Thyroid gland (tissue), 4 donors: ENCODE measurements around the gene RHBDD2. TPM values are rescaled to one million over a fixed set of nuclear protein-coding genes. Genes with fewer than 3 reads are reported as not detected.
"Not testable (repeated sequence)": the region's sequence is repeated elsewhere in the genome, so short reads cannot be mapped to it uniquely, and the experiment has no call there.

Source experiments
- DNase-seq, 2 donors: peaks; one replicate each; pipeline ENCODE4 v3.0.0-alpha.2; 2019
- H3K27ac ChIP-seq, 3 donors: fragments of 200-600 bp; sonication (generic); 1 replicate in 2 of 3; 2 replicates in 1 of 3; pipeline ENCODE4 v1.5.1; 2016 to 2019; ENCODE audit warnings: mild to moderate bottlenecking in 1 of 3, moderate library complexity in 1 of 3
- H3K27me3 ChIP-seq: fragments of 200-600 bp; sonication (generic); one replicate; pipeline ENCODE4 v1.5.1; 2019
- H3K36me3 ChIP-seq, 2 donors: fragments of 200-600 bp; sonication (generic); one replicate each; pipeline ENCODE4 v1.5.1; 2016 to 2019
- H3K4me1 ChIP-seq, 2 donors: fragments of 200-600 bp; sonication (generic); one replicate each; pipeline ENCODE4 v1.5.1; 2017 to 2019
- H3K4me3 ChIP-seq, 3 donors: fragments of 200-600 bp; sonication (generic); replicated peaks in 1 of 3; 1 replicate in 2 of 3; 2 replicates in 1 of 3; pipeline ENCODE4 v1.5.1; 2016; ENCODE audit warnings: mild to moderate bottlenecking in 1 of 3
- H3K9me3 ChIP-seq: fragments of 200-600 bp; sonication (generic); one replicate; pipeline ENCODE4 v1.5.1; 2017
- CTCF ChIP-seq, 6 experiments: fragments of 200-600 bp in 3 of 6; fragments of 450-650 bp in 3 of 6; sonication (generic) in 3 of 6; IDR thresholded peaks; one replicate each; pipeline ENCODE4 v1.5.1; 2016 to 2019; ENCODE audit warnings: antibody characterized with exemption in 6 of 6, mild to moderate bottlenecking in 2 of 6, inconsistent platforms in 1 of 6, moderate library complexity in 1 of 6
- POLR2A ChIP-seq, 2 donors: fragments of 450-650 bp; IDR thresholded peaks; one replicate each; pipeline ENCODE4 v1.6.1; 2017; ENCODE audit warnings: antibody characterized with exemption in 2 of 2, mild to moderate bottlenecking in 2 of 2, moderate library complexity in 1 of 2
- WGBS, 2 donors: methylation state at CpG; one replicate each; pipeline ENCODE4 v1.1.5; 2017; 5-methylcytosine and 5-hydroxymethylcytosine counted together
- intact Hi-C: fragments of 100-400 bp; cut with DNase I; formaldehyde crosslinking; loops from one replicate; pipeline ENCODE4 v1.15.1; 2023
- total RNA-seq, 4 donors: library from RNA; depleted of rRNA; stranded (reverse); fragments of >200 nt; gene quantifications; one replicate each; pipeline ENCODE4 v1.2.3, GENCODE V29; 2016

The RHBDD2 gene
- total RNA-seq, 4 donors from 2014 or later: 68.9 to 170 (median 129) TPM

GRCh38 chr7:75872073-75872782, 6.6 kb upstream of the RHBDD2 start:
- H3K27ac ChIP-seq: no peak overlapping the region

GRCh38 chr7:75874180-75874579, 4.7 kb upstream of the RHBDD2 start:
- intact Hi-C loops: not testable (repeated sequence)
- WGBS, 2 donors: 93% methylated on average over 3 of the region's 3 CpGs

More at GRCh38 chr7:75872073-75872782, 6.6 kb upstream of the RHBDD2 start:
- no peaks in the 10 kb centered on the region for H3K36me3 ChIP-seq
- peaks cover 0 to 3% of the 10 kb centered on the region in 2 donors for H3K4me1 ChIP-seq
- no peaks in the 10 kb centered on the region for H3K9me3 ChIP-seq
- intact Hi-C loops: no loop called here
- TF ChIP-seq CTCF (IDR thresholded peaks at IDR 0.05) (no peak), POLR2A (IDR thresholded peaks at IDR 0.05) (no peak)
- DNase-seq: no peak
- WGBS, 2 donors: 68 to 74% methylated on average over 13 of the region's 13 CpGs
- H3K27me3 ChIP-seq: no peaks in the 10 kb centered on the region
- no peak overlapping the region for H3K4me3 ChIP-seq

GRCh38 chr7:75875113-75876080, 3.4 kb upstream of the RHBDD2 start:
- H3K36me3 ChIP-seq: no peaks in the 10 kb centered on the region
- H3K27ac ChIP-seq: no peak overlapping the region
- H3K27me3 ChIP-seq: no peaks in the 10 kb centered on the region
- peaks cover 4 to 12% of the 10 kb centered on the region in 2 donors for H3K4me1 ChIP-seq
- no peak overlapping the region for H3K4me3 ChIP-seq
- intact Hi-C loops: no loop called here
- 86 to 90% methylated on average over 21 of the region's 21 CpGs for WGBS, 2 donors
- H3K9me3 ChIP-seq: no peaks in the 10 kb centered on the region
- TF ChIP-seq CTCF (IDR thresholded peaks at IDR 0.05): no peak
- TF ChIP-seq POLR2A (IDR thresholded peaks at IDR 0.05): no peak
- DNase-seq: no peak

More at GRCh38 chr7:75874180-75874579, 4.7 kb upstream of the RHBDD2 start:
- DNase-seq, H3K4me1 ChIP-seq, H3K9me3 ChIP-seq, H3K27me3 ChIP-seq, H3K36me3 ChIP-seq, H3K27ac ChIP-seq, H3K4me3 ChIP-seq: not testable (repeated sequence)

- no peak overlapping the region for H3K27ac ChIP-seq
Measured at GRCh38 chr7:75876126-75876881, 2.5 kb upstream of the RHBDD2 start.

More at GRCh38 chr7:75876126-75876881, 2.5 kb upstream of the RHBDD2 start:
- Histone ChIP-seq H3K27me3 (no peaks in the 10 kb centered on the region), H3K4me1 (peaks cover 4 to 14% of the 10 kb centered on the region in 2 donors), H3K4me3 (no peak overlapping the region), H3K36me3 (peaks cover 0 to 2% of the 10 kb centered on the region in 2 donors), H3K9me3 (no peaks in the 10 kb centered on the region)
- no peak for TF ChIP-seq POLR2A (IDR thresholded peaks at IDR 0.05)
- no peak for TF ChIP-seq CTCF (IDR thresholded peaks at IDR 0.05)
- 66 to 69% methylated on average over 11 of the region's 11 CpGs for WGBS, 2 donors
- intact Hi-C loops: no loop called here
- no peak for DNase-seq
